GM19395 (cell line): Measurements from ENCODE around the gene HADH.
"Not testable (repeated sequence)": the region's sequence is repeated elsewhere in the genome, so short reads cannot be mapped to it uniquely, and the experiment has no call there.

Experiments used
- ATAC-seq: cut with Tn5 transposase; IDR thresholded peaks from one replicate; pipeline ENCODE4 v1.9.1; 2021; ENCODE audit warnings: mild to moderate bottlenecking, moderate library complexity; ENCODE audit not compliant: unreplicated experiment

The HADH gene

GRCh38 chr4:107994894-107995293 lies 5.2 kb downstream of the HADH start:
- ATAC-seq = no peak

- ATAC-seq = no peak
These were observed 7.5 kb downstream of the HADH start for GRCh38 chr4:107996949-107997788.

GRCh38 chr4:107997794-107998193 lies 8.1 kb downstream of the HADH start:
- no peak for ATAC-seq

- no peak for ATAC-seq
These were observed 10.3 kb downstream of the HADH start for GRCh38 chr4:107999932-108000539.

- no peak for ATAC-seq
These were observed 11.9 kb downstream of the HADH start for GRCh38 chr4:108001540-108002135.

- no peak for ATAC-seq
These were observed 14.4 kb downstream of the HADH start for GRCh38 chr4:108003982-108004515.

GRCh38 chr4:108004646-108005045 lies 15.0 kb downstream of the HADH start:
- no peak for ATAC-seq

GRCh38 chr4:108005807-108006206 lies 16.1 kb downstream of the HADH start:
- no peak for ATAC-seq

GRCh38 chr4:108006361-108006760 lies 16.7 kb downstream of the HADH start:
- no peak for ATAC-seq

GRCh38 chr4:108007984-108008383 lies 18.3 kb downstream of the HADH start:
- ATAC-seq = no peak

- no peak for ATAC-seq
These were observed 19.0 kb downstream of the HADH start for GRCh38 chr4:108008721-108009120.

GRCh38 chr4:108010167-108010566 lies 20.5 kb downstream of the HADH start:
- no peak for ATAC-seq

GRCh38 chr4:108012382-108012781 lies 22.7 kb downstream of the HADH start:
- ATAC-seq = not testable (repeated sequence)

GRCh38 chr4:108013327-108013726 lies 23.6 kb downstream of the HADH start:
- no peak for ATAC-seq

GRCh38 chr4:108013955-108014354 lies 24.3 kb downstream of the HADH start:
- ATAC-seq = no peak

GRCh38 chr4:108018040-108018883 lies 28.6 kb downstream of the HADH start:
- ATAC-seq = peak; percentile 88

GRCh38 chr4:108018884-108019187 lies 29.1 kb downstream of the HADH start:
- no peak for ATAC-seq

GRCh38 chr4:108024085-108024877 lies 34.6 kb downstream of the HADH start:
- no peak for ATAC-seq

- ATAC-seq = no peak
These were observed 35.1 kb downstream of the HADH start for GRCh38 chr4:108024878-108025165.

GRCh38 chr4:108029016-108029720 lies 39.5 kb downstream of the HADH start:
- no peak for ATAC-seq
